Measurements from ENCODE around the gene WDR93.

The WDR93 gene

GRCh38 chr15:89662893-89663626 lies 27.6 kb upstream of the WDR93 start:
- DNase-seq (ENCODE audit: low read depth): peak; percentile 93

GRCh38 chr15:89664441-89665350 lies 25.9 kb upstream of the WDR93 start:
- no peak for DNase-seq (ENCODE audit: low read depth)

DNA sequence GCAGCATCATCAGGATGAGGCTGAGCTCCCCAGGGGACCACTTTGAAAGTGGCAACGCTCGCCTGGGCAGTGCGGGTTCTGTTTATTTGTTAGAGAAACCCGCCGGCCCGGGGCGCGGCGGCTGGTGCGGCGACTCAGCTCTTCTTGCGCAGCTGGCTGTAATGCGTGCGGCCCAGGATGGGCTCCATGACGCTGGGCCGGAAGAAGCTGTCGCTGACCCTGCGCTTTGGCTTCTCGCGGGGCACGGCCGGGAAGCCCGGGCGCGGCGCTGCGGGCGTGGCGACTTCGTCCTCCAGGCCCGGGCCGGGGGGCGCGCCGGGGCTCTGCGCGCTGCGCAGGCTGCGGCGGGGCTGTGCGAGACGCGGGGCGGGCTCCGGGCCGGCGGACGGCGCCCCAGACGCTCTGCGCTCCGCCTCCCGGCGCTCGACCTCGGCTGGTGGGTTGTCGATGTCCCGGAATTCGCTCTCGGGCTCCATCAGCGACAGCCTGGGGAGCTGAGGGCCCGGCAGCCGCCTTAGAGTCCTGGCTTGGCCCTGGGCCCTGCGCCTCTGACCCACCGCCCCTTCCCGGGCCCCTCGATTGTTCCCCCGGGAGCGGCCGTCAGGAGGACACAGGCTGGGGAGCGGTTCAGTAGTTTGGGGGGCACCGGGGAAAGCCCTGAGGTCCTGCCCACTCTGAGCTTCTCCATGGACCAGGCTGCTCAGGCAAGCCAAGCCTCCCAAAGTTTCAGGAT lies 25.0 kb upstream of the WDR93 start:
- no peak for DNase-seq (ENCODE audit: low read depth)

DNA sequence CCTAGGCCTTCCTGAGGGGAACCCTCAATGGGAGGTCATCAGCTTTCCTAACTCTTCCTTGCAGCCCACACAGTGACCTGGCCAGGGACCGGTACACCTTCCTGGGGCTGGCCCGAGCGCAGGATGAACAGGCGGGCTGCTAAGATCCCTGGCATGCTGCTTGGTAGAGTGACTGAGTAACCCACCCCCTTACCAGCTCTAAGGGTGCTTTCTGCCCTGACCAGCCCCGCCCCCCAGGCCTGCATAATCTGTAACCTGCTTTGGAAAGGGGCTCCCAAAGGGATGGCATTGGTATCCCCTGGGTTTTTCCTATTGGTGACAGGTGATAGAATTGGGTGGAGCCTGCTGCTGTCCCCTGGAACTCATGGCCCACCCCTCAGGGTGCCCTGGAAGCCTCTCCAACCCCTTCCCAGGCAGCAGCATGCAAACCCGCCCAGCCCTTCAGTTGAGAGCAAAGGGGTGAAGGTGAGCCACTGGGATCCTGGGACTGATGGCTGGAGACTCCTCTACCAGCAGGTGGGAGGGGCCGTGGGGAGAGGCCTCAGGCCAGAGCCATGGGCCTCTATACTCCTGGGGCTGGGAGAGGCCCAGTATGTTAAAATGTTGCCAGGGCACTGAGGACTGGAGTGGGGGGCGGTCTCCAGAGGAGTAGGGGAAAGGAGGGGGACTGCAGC lies 24.3 kb upstream of the WDR93 start:
- no peak for DNase-seq (ENCODE audit: low read depth)

DNA sequence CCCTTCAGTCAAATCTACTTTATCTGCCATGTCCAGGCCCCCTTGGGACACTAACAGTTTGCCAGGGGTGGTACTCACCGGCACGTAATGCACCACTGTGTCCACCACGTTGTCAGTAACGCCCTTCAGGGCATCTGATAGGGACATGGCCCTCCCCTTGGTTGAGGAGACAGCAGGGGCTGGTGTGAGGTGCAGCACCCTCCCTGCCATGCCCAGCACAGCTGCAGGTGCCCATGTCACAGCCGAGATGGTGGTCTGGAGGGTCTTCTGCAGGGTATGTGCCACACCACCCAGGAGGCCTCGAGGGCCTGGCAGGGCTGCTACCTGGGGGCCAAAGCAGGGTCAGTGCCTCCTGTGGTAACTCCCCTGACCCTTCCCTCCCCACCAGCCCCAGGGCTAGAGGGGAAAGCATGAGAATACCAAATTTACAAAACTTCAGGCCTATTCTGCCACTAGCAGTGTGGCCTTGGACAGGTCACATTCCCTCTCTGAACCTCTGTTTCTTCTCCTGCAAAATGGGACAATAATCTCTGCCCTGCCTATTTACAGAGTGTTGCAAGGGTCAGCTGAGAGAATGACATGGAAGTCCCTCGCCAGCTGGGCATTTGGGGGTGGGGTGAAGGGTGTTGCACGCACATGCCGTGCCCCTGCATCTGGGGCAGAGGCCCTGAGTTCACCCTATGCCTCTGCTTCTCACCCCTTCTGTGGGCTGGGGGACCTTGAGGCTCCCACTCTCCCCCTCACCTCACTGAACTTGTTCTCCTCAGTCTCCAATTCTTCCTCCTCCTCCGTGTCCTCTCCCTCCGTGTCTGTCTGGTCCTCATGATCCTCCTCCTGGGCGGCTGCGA lies 23.5 kb upstream of the WDR93 start:
- DNase-seq (ENCODE audit: low read depth): no peak

DNA sequence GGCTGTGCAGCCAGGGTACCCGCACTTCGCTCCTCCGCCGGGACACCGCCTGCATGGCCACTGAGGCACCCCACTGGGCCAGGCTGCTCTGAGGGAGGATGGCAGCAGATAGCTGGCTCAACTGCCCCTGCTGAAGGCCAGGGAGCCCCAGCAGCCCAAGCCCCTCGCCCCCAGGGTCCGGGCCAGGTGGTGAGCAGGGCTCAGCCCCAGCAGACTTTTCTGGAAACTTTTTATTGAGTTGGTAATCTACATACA lies 23.0 kb upstream of the WDR93 start:
- DNase-seq (ENCODE audit: low read depth): no peak

GRCh38 chr15:89668171-89668570 lies 22.4 kb upstream of the WDR93 start:
- DNase-seq (ENCODE audit: low read depth): no peak

GRCh38 chr15:89669309-89669865 lies 21.2 kb upstream of the WDR93 start:
- DNase-seq (ENCODE audit: low read depth): no peak

- no peak for DNase-seq (ENCODE audit: low read depth)
Observed at GRCh38 chr15:89669941-89670340, 20.7 kb upstream of the WDR93 start.

- no peak for DNase-seq (ENCODE audit: low read depth)
Observed at GRCh38 chr15:89670971-89671560, 19.5 kb upstream of the WDR93 start.

GRCh38 chr15:89671687-89672086 lies 18.9 kb upstream of the WDR93 start:
- no peak for DNase-seq (ENCODE audit: low read depth)

DNA sequence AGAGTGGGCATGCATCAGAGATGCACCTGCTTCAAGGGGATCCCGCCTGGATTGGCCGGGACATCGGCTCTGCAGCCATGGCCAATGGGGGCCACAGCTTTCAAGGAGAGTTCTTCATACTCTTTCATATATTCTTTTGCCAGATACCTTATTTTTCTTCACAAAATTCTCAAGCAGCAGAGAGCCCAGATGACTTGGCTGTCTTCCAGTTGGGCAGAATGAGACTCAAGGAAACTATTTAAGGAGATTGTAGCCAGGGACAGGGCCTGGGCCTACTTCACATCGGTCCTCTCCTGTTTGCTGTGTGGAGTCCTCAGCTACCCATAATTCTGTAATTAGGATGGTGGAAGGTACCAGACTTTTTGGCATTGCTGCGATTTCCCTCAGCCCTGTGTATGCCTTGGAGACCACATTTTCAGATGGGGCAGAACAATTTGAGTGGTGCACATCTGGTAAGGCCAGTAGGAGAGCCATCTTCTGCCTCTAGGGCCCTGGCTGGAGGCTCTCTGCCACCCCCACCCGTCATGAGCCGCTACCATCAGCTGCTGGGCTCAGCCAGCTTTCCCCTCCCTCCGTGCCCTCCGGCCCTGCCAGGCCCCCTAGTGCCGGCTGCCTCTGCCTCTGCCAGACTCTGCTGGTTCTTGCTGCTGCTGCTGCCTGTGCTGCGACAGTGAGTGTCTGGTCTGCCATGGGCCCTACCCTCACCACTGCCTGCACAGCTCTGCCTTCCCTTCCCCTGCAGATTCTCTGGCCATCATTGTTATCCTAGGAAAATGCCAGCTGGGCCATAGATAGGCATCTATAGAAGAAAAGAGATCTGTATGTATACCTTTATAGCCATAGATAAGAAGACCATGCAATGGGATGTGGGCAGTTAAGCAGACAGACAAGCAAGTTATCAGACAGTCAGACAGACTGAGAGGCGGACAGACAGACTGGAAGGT lies 18.1 kb upstream of the WDR93 start:
- no peak for DNase-seq (ENCODE audit: low read depth)

DNA sequence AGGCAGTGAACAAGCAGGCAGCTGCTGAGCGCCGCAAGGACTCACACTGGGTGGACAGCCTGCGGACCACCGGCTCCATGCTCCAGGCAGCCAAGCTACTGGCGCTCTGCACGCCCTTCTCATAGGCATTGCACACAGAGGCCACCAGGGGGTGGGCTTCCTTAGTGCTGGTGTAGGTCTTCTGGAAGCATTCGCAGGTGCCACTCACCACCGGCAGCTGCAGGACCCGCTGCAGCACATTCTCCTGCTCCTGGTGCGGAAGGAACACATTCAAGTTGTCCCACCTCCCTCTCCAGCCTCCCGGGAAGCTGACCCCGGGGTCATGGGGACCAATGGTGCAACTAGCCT lies 17.5 kb upstream of the WDR93 start:
- DNase-seq (ENCODE audit: low read depth): no peak

DNA sequence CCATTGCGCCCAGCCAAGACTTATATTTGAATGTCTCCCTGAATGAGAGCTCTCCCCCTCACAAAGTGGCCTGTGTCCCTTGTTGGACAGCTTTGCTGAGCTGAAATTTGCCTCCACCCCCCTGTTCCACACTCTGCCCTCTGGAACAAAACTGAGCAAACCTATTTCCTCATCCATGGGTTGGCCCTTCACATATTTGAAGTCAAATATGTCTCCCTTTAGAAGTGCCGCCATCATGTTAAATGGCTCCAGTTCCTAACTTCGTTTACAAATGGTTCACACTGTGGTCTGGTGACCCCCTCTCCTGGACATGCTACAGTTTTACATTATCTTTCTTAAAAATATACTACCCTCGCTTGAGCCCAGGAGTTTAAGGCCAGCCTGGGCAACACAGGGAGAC lies 16.1 kb upstream of the WDR93 start:
- no peak for DNase-seq (ENCODE audit: low read depth)

DNA sequence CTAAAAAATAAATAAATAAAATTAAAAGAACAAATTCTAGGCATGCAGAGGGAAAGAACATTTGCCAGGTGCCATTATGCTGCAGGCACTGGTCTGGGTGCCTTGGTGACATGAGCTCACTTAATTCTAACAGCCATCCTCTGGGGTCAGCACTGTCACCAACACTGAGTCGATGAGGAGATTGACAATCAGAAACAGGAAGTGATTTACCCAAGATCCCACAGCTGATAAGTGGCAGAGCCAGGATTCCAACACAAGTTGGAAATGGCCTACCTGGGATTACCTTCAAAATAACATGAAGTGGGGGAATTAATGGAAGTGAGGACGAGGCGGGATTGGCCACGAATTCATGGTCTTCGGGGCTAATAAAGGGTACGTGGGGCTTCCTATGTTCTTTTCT lies 15.0 kb upstream of the WDR93 start:
- no peak for DNase-seq (ENCODE audit: low read depth)

DNA sequence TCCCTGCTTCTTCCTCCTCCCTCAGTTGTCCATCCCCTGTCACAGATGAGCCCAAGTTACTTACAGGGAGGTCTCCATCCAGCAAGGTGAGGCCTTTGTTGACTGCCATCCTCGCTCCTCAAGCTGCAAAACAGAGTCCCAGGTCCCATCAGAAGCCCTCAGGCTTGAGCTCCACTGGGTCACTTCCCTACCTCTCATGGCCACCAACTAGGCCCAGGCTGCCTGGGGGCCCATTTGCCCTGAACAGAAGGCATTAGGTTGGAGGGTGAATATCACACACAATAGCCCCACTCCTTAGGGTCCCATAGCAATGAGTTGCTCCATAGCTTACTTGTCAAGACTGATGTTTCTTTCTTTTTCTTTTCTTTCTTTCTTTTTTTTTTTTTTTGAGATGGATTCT lies 13.2 kb upstream of the WDR93 start:
- DNase-seq (ENCODE audit: low read depth): no peak

DNA sequence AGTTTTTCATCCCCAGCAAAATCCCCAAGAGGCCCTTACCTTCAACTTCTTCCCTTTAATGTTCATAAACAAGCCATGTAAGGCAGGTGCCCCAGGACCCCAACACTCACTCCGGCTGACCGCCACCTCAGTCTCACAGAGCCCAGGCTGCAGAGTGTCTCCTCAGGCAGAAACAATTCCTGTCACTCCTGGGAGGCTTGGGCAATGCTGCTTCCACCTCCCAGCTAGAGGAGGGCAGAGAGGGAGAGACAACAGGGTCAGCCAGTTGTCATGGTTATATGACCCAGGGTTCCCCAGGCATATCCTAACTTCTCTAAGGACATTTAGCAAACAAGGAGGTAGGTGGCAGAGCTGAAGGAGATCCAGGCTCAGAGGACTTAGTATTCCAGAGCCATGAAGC lies 11.4 kb upstream of the WDR93 start, which contains the start of gene PLIN1:
TSS of gene PLIN1 (minus strand) at position 156 of the 400 bp plus-strand sequence. CDS start 1,878 bp downstream, outside the sequence.
- no peak for DNase-seq (ENCODE audit: low read depth)

DNA sequence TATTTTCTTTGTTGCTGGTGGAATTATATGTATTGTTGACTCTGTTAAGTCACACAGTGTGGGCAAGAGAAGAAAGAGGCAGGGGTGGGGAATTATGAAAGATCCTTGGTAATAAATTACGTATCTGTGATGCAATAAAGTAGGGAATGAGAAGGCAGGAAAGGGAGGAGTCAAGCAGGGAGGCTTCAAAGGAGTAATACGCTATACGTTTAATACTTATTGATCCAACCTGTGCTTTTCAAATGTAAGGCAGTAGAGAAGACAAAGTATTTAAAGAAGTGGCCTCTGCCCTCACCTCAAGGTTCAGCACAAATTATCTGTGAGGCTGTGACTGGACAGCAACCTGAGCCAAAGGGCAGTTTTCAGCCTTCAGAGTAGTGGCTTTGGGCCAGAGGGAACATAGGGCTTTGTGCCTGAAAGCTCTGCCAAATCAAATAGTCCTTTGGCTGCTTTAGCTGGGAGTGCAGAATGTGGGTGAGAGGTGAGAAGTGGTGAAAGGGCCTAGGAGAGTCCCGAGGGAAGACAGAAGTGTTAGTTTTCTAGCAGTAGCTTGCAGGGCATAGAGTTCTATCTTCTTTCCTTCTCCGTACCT lies 10.2 kb upstream of the WDR93 start:
- peak; percentile 89 for DNase-seq (ENCODE audit: low read depth)

DNA sequence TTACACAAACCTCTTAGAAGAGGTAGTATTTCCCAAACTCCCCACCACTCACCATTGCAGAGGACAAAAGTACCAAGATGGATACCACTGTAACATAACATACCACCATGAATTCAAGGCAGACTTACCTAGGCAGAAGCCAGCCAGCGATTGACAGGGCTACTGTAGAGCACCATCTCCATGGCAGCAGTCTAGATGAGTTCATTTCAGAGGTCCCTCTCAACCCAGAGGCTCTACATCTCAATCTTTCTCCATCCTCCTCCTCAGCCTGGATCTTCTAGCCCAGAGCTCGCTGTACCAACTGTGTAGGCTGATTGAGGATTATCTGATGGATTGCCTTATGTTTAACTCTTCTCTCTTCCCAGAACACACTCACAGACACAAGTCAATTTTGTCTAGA lies 9.5 kb upstream of the WDR93 start:
- no peak for DNase-seq (ENCODE audit: low read depth)

All from fibroblast of the conjunctiva (primary cell).